H9 (cell line): ENCODE measurements around the gene ZNF341. TPM values are rescaled to one million over a fixed set of nuclear protein-coding genes. Genes with fewer than 3 reads are reported as not detected.

Source experiments
- DNase-seq: peaks from one replicate; pipeline ENCODE4 v3.0.0-alpha.2; 2017
- H2AFZ ChIP-seq: one replicate; pipeline ENCODE4 v1.6.1; 2013; ENCODE audit warnings: mild to moderate bottlenecking, low read length, control low read depth, moderate library complexity
- H2AK5ac ChIP-seq: 2 replicates; pipeline ENCODE4 v1.6.1; 2013; ENCODE audit warnings: low read length, control low read depth, mixed read lengths; ENCODE audit not compliant: insufficient read length
- H2BK120ac ChIP-seq: one replicate; pipeline ENCODE4 v1.6.1; 2013; ENCODE audit warnings: low read depth, mild to moderate bottlenecking, low read length, control low read depth, inconsistent platforms; ENCODE audit not compliant: poor library complexity, severe bottlenecking
- H2BK12ac ChIP-seq: 2 replicates; pipeline ENCODE4 v1.6.1; 2013; ENCODE audit warnings: low read length, control low read depth, mixed read lengths, low read depth; ENCODE audit not compliant: insufficient read length
- H2BK15ac ChIP-seq: 2 replicates; pipeline ENCODE4 v1.6.1; 2013; ENCODE audit warnings: low read depth, low read length, control low read depth
- H2BK20ac ChIP-seq: one replicate; pipeline ENCODE4 v1.6.1; 2013; ENCODE audit warnings: low read depth, mild to moderate bottlenecking, low read length, control low read depth, inconsistent platforms; ENCODE audit not compliant: poor library complexity, severe bottlenecking
- H2BK5ac ChIP-seq: 2 replicates; pipeline ENCODE4 v1.6.1; 2013; ENCODE audit warnings: low read length, control low read depth, mixed read lengths; ENCODE audit not compliant: insufficient read length
- H3K14ac ChIP-seq: 2 replicates; pipeline ENCODE4 v1.6.1; 2013; ENCODE audit warnings: low read length, control low read depth; ENCODE audit not compliant: insufficient read depth
- H3K18ac ChIP-seq: 2 replicates; pipeline ENCODE4 v1.6.1; 2013; ENCODE audit warnings: low read depth, mild to moderate bottlenecking, mixed read lengths, low read length, control low read depth; ENCODE audit not compliant: insufficient read length
- H3K23ac ChIP-seq: 2 replicates; pipeline ENCODE4 v1.6.1; 2013; ENCODE audit warnings: low read length, control low read depth, mixed read lengths, low read depth; ENCODE audit not compliant: insufficient read length
- H3K23me2 ChIP-seq: 2 replicates; pipeline ENCODE4 v1.6.1; 2013; ENCODE audit warnings: low read depth, mild to moderate bottlenecking, mixed read lengths, low read length, control low read depth; ENCODE audit not compliant: insufficient read length, poor library complexity, severe bottlenecking
- H3K27ac ChIP-seq: 2 replicates; pipeline ENCODE4 v1.5.1; 2013; ENCODE audit warnings: low read length, control low read depth, mixed read lengths, low read depth; ENCODE audit not compliant: insufficient read length
- H3K27me3 ChIP-seq: 2 replicates; pipeline ENCODE4 v1.6.1; 2013; ENCODE audit warnings: low read length, control low read depth, inconsistent platforms; ENCODE audit not compliant: insufficient read depth
- H3K4ac ChIP-seq: 2 replicates; pipeline ENCODE4 v1.6.1; 2013; ENCODE audit warnings: low read depth, mild to moderate bottlenecking, control low read depth, inconsistent platforms, low read length, moderate library complexity
- H3K4me1 ChIP-seq: 2 replicates; pipeline ENCODE4 v1.6.1; 2013; ENCODE audit warnings: low read length, control low read depth, inconsistent platforms; ENCODE audit not compliant: insufficient read depth
- H3K4me2 ChIP-seq: 2 replicates; pipeline ENCODE4 v1.6.1; 2013; ENCODE audit warnings: low read length, control low read depth, mixed read lengths; ENCODE audit not compliant: insufficient read length, insufficient read depth
- H3K56ac ChIP-seq: 2 replicates; pipeline ENCODE4 v1.6.1; 2013; ENCODE audit warnings: low read depth, mild to moderate bottlenecking, mixed read lengths, low read length, control low read depth; ENCODE audit not compliant: insufficient read length
- H3K79me1 ChIP-seq: 2 replicates; pipeline ENCODE4 v1.6.1; 2013; ENCODE audit warnings: low read depth, mild to moderate bottlenecking, moderate library complexity, low read length, control low read depth, inconsistent platforms; ENCODE audit not compliant: insufficient read depth, poor library complexity, severe bottlenecking
- H3K79me2 ChIP-seq: 2 replicates; pipeline ENCODE4 v1.6.1; 2013; ENCODE audit warnings: low read length, control low read depth, inconsistent platforms; ENCODE audit not compliant: insufficient read depth
- H3K9ac ChIP-seq: 2 replicates; pipeline ENCODE4 v1.6.1; 2013; ENCODE audit warnings: low read length, control low read depth, mixed read lengths; ENCODE audit not compliant: insufficient read length; ENCODE audit errors: extremely low read depth
- H3K9me3 ChIP-seq: one replicate; pipeline ENCODE4 v1.6.1; 2013; ENCODE audit warnings: low read depth, low read length, inconsistent platforms; ENCODE audit not compliant: control insufficient read depth
- H3T11ph ChIP-seq: one replicate; pipeline ENCODE4 v1.6.1; 2013; ENCODE audit warnings: mild to moderate bottlenecking, low read length, control low read depth, inconsistent platforms
- H4K20me1 ChIP-seq: one replicate; pipeline ENCODE4 v1.6.1; 2013; ENCODE audit not compliant: control insufficient read depth, insufficient read length, insufficient read depth
- H4K5ac ChIP-seq: 2 replicates; pipeline ENCODE4 v1.6.1; 2013; ENCODE audit warnings: low read depth, mild to moderate bottlenecking, mixed read lengths, low read length, control low read depth; ENCODE audit not compliant: insufficient read length
- H4K8ac ChIP-seq: replicated peaks from 2 replicates; pipeline ENCODE4 v1.6.1; 2013; ENCODE audit warnings: low read length, control low read depth, mixed read lengths, low read depth; ENCODE audit not compliant: insufficient read length
- H4K91ac ChIP-seq: 2 replicates; pipeline ENCODE4 v1.6.1; 2013; ENCODE audit warnings: low read depth, mild to moderate bottlenecking, moderate library complexity, mixed read lengths, low read length, control low read depth; ENCODE audit not compliant: insufficient read length
- H3K27ac Mint-ChIP-seq, 3 experiments: 2 replicates in 2 of 3; 3 replicates in 1 of 3; pipeline ENCODE4 v1.8.0; 2020 to 2021; ENCODE audit warnings: mixed read lengths in 3 of 3, mild to moderate bottlenecking in 1 of 3, moderate library complexity in 1 of 3
- H3K27me3 Mint-ChIP-seq: 2 replicates; pipeline ENCODE4 v1.8.0; 2021; ENCODE audit warnings: low read depth, mild to moderate bottlenecking, moderate library complexity, mixed read lengths
- H3K36me3 Mint-ChIP-seq, 3 experiments: 2 replicates in 2 of 3; 3 replicates in 1 of 3; pipeline ENCODE4 v1.8.0; 2020 to 2021; ENCODE audit warnings: low read depth in 3 of 3, mixed read lengths in 3 of 3; ENCODE audit not compliant: insufficient read depth in 1 of 3
- H3K4me1 Mint-ChIP-seq, 2 experiments: 2 replicates each; pipeline ENCODE4 v1.8.0; 2020; ENCODE audit warnings: mixed read lengths in 2 of 2
- H3K4me3 Mint-ChIP-seq, 2 experiments: 2 replicates in 1 of 2; 3 replicates in 1 of 2; pipeline ENCODE4 v1.8.0; 2020 to 2021; ENCODE audit warnings: mild to moderate bottlenecking in 2 of 2, mixed read lengths in 2 of 2, moderate library complexity in 1 of 2
- H3K9me3 Mint-ChIP-seq, 2 experiments: 2 replicates in 1 of 2; 3 replicates in 1 of 2; pipeline ENCODE4 v1.8.0; 2020; ENCODE audit warnings: mild to moderate bottlenecking in 2 of 2, mixed read lengths in 2 of 2, moderate library complexity in 1 of 2
- WGBS: extraction: QIAGEN DNeasy Blood & Tissue Kit; methylation state at CpG from one replicate; pipeline ENCODE4 v1.1.7; 2013; ENCODE audit warnings: missing lambda C conversion rate, low lambda C conversion rate, mixed read lengths; ENCODE audit not compliant: insufficient read length; ENCODE audit errors: extremely low coverage; 5-methylcytosine and 5-hydroxymethylcytosine counted together
- total RNA-seq: library from RNA; stranded (reverse); gene quantifications from 2 replicates; pipeline ENCODE4 v1.2.1, GENCODE V29; 2021
- TF ChIP-seq, protein P1 (sequence below): fragments of 200-600 bp; sonication (generic); conservative IDR thresholded peaks from 3 replicates; pipeline ENCODE4 v1.8.0; 2021; ENCODE audit warnings: antibody characterized with exemption, mild to moderate bottlenecking

The ZNF341 gene
- total RNA-seq, 1 experiment from 2014 or later, result 5.2 TPM

DNA sequence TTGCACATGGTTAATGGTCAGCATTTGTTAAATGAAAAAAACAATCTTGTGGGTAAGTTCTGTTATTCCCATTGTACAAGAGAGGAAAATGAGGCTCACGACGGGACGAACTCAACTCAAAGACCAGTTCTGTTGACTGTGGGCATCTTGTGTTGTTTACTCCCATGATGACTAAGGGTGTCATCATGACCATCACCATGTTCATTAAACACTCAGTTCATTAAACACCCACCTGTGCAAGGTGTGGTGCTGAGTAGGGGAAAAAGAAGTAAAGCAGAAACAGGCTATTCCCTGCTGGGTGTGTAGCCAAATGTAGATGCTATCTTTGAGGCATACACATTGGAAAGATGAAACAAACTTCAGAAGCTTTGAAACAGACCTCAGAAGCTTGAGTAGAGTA, 83.9 kb downstream of the ZNF341 start:
- Mint-ChIP-seq H3K9me3 (no peaks in the 10 kb centered on the region; a peak in 1 of 5 replicates), H3K4me1 (peaks cover 28 to 38% of the 10 kb centered on the region in 2 experiments), H3K36me3 (no peaks in the 10 kb centered on the region; a peak in 2 of 7 replicates), H3K27ac (no peak overlapping the region), H3K4me3 (no peak overlapping the region), H3K27me3 (no peaks in the 10 kb centered on the region)
- Histone ChIP-seq H2BK20ac (no peak overlapping the region), H4K20me1 (no peaks in the 10 kb centered on the region), H3K27me3 (no peaks in the 10 kb centered on the region), H2AK5ac (no peak overlapping the region), H2BK12ac (no peak overlapping the region), H3K56ac (no peak overlapping the region), H3K23me2 (peaks cover 13% of the 10 kb centered on the region), H4K8ac (no peak overlapping the region), H2BK15ac (no peak overlapping the region), H3K4me2 (no peak overlapping the region), H3K4me1 (no peaks in the 10 kb centered on the region), H3K14ac (no peak overlapping the region), H3K79me1 (peaks cover 6% of the 10 kb centered on the region), H4K91ac (no peak overlapping the region), H3T11ph (no peak overlapping the region), H3K79me2 (peaks cover 10% of the 10 kb centered on the region; the same call in 1 of the 2 replicates), H3K4ac (no peak overlapping the region), H3K23ac (no peak overlapping the region), H2BK120ac (no peak overlapping the region), H3K9ac (no peak overlapping the region), H3K9me3 (no peaks in the 10 kb centered on the region), H2AFZ (no peak overlapping the region), H2BK5ac (no peak overlapping the region), H3K18ac (no peak overlapping the region), H3K27ac (no peak overlapping the region), H4K5ac (no peak overlapping the region)
- WGBS, result no CpG with 5 or more reads among the region's 3 CpGs
- TF ChIP-seq, protein P1, sequence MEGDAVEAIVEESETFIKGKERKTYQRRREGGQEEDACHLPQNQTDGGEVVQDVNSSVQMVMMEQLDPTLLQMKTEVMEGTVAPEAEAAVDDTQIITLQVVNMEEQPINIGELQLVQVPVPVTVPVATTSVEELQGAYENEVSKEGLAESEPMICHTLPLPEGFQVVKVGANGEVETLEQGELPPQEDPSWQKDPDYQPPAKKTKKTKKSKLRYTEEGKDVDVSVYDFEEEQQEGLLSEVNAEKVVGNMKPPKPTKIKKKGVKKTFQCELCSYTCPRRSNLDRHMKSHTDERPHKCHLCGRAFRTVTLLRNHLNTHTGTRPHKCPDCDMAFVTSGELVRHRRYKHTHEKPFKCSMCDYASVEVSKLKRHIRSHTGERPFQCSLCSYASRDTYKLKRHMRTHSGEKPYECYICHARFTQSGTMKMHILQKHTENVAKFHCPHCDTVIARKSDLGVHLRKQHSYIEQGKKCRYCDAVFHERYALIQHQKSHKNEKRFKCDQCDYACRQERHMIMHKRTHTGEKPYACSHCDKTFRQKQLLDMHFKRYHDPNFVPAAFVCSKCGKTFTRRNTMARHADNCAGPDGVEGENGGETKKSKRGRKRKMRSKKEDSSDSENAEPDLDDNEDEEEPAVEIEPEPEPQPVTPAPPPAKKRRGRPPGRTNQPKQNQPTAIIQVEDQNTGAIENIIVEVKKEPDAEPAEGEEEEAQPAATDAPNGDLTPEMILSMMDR, result no peak
- no peak for DNase-seq
